Glomerular endothelial cell (primary cell): ENCODE data around the gene CTDSPL2. TPM values are rescaled to one million over a fixed set of nuclear protein-coding genes. Genes with fewer than 3 reads are reported as not detected.
"Not testable (repeated sequence)": the region's sequence is repeated elsewhere in the genome, so short reads cannot be mapped to it uniquely, and the experiment has no call there.

Experiments
- DNase-seq: peaks from one replicate; pipeline ENCODE4 v3.0.0-alpha.2; 2011; ENCODE audit warnings: low read depth, low spot score; ENCODE audit errors: extremely low read depth
- total RNA-seq: library from RNA; depleted of rRNA; stranded (reverse); fragments of >200 nt; gene quantifications from 2 replicates; pipeline ENCODE4 v1.2.3, GENCODE V29; 2015

Gene CTDSPL2
- total RNA-seq, 1 donor from 2014 or later, result 53.6 TPM

DNA sequence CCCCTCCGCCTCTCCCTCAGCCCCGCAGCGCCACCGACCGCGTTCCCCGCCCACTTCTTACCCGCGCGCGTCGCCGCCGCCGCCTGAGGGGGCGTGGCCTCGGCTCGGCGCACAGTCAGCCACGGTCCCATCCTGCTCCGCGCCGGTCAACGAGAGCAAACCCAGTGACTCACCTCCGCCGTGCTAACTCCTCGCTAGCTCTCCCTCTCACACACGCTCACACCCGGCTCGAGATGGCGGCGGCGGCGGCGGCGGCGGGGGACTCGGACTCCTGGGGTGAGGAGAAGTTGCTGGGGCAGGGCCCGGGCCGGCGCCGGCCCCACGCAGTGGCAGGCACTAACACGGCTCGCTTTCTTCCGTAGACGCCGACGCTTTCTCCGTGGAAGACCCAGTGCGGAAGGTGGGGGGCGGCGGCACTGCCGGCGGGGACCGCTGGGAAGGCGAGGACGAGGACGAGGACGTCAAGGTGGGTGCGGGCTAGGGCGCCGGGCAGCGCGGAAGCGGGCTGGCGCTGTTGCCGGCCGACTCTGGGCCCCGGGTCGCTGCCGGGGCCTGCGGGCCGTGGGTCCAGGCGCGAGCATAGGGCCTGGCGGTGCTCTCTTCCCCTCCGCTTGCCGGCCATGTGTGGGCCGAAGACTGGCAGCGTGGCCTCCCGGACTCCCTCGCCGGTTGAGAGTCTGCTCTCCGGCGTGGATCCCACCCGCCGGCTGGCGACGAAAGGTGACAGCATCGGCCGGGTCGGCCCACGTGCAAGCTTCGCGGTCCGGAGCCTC, 109.7 kb downstream of the CTDSPL2 start, which contains the start of gene EIF3J:
Gene EIF3J, plus strand, starts transcription at position 186 of the 773 bp plus-strand sequence. Its CDS starts 48 bp downstream, at position 234.
- peak; percentile 36 for DNase-seq

GRCh38 chr15:44537735-44538240, 110.4 kb downstream of the CTDSPL2 start:
- DNase-seq, result no peak

DNA sequence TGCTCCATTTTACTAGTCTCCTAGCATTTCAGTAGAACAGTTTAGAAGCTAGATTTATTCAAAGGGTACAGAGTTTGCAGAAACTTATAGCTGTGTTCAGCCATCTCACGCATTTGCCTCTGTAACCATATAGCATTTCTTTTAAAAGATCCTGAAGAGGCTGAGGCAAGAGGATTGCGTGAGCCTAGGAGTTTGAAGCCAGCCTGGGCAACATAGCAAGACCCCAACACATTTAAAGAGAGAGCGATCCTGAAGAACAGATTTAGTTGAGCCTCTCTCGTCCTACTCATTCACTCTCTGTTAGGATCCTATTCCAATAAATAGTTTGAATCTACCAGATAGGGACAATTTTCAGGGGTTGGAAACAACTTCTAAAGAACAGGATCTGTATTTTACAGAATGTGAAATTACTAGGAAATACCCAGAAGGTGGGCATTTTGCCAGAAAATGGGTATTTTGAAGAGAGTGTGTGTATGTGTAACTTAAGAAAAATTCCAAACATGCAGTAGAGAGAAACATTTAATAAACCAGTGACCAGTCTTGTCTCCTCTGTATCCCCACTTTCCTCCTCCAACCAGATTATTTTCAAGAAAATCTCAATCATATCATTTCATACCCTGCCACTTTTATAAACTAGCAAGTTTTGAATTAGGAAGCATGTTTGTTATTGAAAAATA, 114.0 kb downstream of the CTDSPL2 start:
- DNase-seq, result peak; percentile 66

DNA sequence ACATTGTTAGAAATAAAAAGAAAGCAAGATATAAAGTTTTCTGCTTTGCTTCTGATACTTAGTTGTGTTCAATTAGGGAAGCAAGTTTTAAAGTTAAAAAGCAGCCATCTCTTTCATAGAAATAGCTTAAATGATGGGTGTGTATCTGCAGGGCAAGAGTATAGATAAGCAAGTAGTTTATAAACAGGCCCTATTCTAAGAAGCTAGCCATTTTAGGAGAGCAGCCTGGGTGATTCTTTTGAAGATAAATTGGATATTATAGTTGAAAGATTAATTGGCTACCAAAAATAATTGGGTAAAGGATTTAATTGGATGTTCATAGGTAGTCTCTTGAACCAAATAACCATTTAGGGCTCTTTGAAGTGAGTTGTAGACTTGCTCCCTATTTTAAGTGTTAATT, 115.2 kb downstream of the CTDSPL2 start:
- no peak for DNase-seq

DNA sequence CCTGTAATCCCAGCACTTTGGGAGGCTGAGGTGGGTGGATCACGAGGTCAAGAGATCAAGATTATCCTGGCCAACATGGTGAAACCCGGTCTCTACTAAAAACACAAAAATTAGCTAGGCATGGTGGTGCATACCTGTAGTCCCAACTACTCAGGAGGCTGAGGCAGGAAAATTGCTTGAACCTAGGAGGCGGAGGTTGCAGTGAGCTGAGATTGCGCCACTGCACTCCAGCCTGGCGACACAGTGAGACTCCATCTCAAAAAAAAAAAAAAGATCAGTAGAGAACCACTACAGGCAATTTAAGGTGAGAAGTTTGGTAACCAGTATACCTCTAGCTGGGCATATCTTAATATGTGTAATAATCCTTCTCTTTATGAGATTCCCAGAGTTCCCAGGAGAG, 117.3 kb downstream of the CTDSPL2 start:
- not testable (repeated sequence) for DNase-seq

- no peak for DNase-seq
These were observed 118.7 kb downstream of the CTDSPL2 start for GRCh38 chr15:44545913-44546802.

DNA sequence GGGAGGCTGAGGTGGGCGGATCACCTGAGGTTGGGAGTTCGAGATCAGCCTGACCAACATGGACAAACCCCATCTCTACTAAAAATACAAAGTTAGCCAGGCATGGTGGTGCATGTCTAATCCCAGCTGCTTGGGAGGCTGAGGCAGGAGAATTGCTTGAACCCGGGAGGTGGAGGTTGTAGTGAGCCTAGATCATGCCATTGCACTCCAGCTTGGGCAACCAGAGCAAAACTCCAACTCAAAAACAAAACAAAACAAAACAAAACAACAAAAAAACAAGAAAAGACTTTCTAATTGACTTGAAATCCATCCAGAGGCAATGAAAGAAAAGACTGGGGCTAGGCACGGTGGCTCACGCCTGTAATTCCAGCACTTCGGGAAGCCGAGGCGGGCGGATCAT, 121.7 kb downstream of the CTDSPL2 start:
- not testable (repeated sequence) for DNase-seq

GRCh38 chr15:44550256-44550655, 122.8 kb downstream of the CTDSPL2 start:
- DNase-seq, result peak; percentile 31

DNA sequence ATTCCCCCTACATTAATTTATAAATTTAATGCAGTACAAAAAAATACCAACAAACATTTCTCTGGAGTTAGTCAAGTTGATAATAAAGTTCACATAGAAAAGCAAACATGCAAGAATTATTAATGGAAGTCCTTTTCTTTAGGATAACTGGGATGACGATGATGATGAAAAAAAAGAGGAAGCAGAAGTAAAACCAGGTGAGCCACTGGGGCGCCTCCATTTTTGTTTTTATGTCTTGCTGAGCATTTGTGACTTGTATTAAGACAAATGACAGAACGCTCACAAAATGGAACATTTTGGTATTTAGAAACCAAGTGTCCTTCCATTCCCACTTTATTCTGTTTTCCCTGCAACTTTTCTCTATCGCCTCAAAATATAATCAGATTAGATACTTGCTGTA, 123.3 kb downstream of the CTDSPL2 start:
- DNase-seq, result no peak

DNA sequence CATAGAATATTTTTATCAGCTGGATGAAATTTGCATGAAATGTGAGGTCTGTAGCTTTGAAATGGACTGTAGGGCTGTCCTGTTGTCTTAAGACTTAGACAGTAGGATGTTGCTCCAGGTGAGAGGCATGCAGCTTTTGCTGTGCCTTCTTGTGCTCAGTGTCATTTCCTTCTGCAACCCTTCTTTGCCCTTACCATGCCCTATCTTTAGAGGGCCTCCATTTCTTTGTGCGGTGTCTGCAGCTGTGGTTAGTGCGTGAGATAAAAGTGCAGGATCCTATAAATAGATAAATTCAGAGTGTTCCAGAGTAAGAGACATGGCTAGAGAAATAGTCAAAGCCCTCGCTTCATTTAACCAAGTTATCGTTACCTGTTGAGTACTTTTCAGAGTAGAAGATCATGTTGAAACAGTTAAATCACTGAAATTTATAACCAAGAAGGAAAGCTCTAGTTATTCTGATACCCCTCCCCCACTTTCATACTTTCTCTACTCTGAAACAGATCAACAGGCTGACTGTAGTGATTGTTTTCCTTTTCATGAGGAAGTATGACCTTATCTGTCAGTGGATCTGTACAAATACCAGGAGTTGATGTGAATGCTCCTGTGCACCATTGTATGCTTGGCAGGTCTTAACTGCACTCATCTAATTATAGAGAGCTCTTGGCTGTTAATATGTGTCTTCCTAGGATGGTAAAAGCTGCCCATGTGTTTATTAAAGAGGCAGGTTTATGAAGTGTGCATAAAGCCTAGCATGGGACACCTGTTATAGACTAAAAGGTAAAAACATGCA, 127.7 kb downstream of the CTDSPL2 start:
- no peak for DNase-seq

GRCh38 chr15:44560926-44561325, 133.5 kb downstream of the CTDSPL2 start:
- not testable (repeated sequence) for DNase-seq

DNA sequence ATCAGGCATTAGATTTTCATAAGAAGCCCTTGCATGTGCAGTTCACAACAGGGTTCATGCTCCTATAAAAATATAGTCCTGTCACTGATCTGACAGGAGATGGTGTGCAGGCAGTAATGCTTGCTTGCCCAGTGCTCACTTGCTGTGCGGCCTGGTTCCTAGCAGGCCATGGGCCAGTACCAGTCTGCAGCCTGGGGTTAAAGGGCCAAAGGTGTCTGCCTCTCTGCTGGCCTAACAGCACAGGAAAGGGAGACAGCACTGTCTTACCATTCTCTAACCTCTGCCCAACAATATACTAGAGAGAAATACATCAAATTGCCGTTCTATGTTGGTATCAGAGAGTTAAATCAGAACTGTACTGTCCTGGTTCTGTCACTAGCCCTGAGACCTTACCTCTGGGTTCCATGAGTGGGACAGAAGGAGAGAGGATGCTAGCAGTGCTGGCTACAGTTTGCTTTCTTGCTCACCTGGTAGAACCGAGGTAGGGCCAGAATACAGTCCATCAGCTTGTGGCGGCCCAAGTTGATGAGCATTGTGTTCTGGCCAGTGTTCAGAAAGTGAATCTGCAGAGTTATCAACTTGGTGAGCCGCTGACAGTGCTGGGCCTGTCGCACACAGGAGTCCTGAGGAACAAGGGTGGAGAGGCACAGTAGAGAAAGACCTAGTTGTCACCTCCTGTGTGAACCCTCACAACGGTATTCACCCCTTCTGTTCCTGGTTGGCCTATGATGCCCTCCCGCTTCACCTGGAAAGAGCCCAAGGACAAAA, 138.1 kb downstream of the CTDSPL2 start:
- no peak for DNase-seq

DNA sequence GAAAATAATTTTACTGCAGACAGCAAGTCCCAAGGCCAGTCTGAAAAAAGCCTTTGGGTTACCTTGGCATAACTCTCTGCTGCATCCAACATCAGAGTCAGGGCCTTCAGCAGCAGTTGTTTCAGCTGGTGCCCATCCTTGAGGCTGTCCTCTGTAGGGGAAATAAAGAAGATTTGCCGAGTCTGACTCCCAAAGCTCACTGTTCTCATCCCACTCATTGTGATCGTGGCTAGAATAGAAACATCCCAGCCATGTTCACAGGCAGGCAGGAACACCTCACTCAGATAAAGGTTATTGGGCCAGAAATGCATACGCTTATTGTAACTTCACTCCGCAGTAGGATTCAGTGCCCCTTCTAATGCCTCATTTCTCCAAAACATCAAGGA, 138.7 kb downstream of the CTDSPL2 start:
- no peak for DNase-seq

DNA sequence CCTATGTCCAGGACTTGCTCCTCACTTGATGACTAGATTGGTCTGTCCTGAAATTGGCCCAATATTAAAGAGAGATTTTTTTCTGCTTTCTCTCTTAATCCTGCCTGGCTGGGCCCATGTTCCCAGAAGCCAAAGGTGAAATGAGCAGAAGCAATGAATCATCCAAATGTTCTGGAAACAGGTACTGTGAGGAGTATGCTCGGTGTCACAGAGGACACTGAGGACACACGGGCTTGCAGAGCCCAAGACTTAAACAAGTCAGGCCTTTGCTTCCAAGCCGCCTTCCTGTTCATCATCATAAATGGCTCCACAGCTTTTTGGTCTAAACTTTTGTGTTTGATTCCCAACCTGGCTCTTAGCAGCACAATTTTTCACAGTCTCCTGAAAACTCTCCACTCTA, 140.9 kb downstream of the CTDSPL2 start:
- no peak for DNase-seq

GRCh38 chr15:44569316-44569715, 141.9 kb downstream of the CTDSPL2 start:
- DNase-seq, result no peak

- DNase-seq, result no peak
These were observed 142.9 kb downstream of the CTDSPL2 start for GRCh38 chr15:44570361-44570760.

GRCh38 chr15:44573386-44573785, 146.0 kb downstream of the CTDSPL2 start:
- no peak for DNase-seq

GRCh38 chr15:44574734-44575133, 147.3 kb downstream of the CTDSPL2 start:
- DNase-seq, result no peak
